Measurements from ENCODE around the gene BLTP2.

- TF ChIP-seq CHD1 (IDR thresholded peaks at IDR 0.05; ENCODE audit: low read depth, low read length) (no peak), HCFC1 (IDR thresholded peaks at IDR 0.05; ENCODE audit: low read length) (no peak), BCL11A (IDR thresholded peaks at IDR 0.05; ENCODE audit: low read depth, low read length) (no peak), JUND (IDR thresholded peaks at IDR 0.05; ENCODE audit: low read depth, low read length) (no peak)
Measured at GRCh38 chr17:28682655-28683054, 37.7 kb upstream of the BLTP2 start.
